H9 (cell line): ENCODE results near the gene PCDH18. TPM values are rescaled to one million over a fixed set of nuclear protein-coding genes. Genes with fewer than 3 reads are reported as not detected.

Experiments used
- DNase-seq: peaks from one replicate; pipeline ENCODE4 v3.0.0-alpha.2; 2017
- H2AFZ ChIP-seq: one replicate; pipeline ENCODE4 v1.6.1; 2013; ENCODE audit warnings: mild to moderate bottlenecking, low read length, control low read depth, moderate library complexity
- H2AK5ac ChIP-seq: 2 replicates; pipeline ENCODE4 v1.6.1; 2013; ENCODE audit warnings: low read length, control low read depth, mixed read lengths; ENCODE audit not compliant: insufficient read length
- H2BK120ac ChIP-seq: one replicate; pipeline ENCODE4 v1.6.1; 2013; ENCODE audit warnings: low read depth, mild to moderate bottlenecking, low read length, control low read depth, inconsistent platforms; ENCODE audit not compliant: poor library complexity, severe bottlenecking
- H2BK12ac ChIP-seq: 2 replicates; pipeline ENCODE4 v1.6.1; 2013; ENCODE audit warnings: low read length, control low read depth, mixed read lengths, low read depth; ENCODE audit not compliant: insufficient read length
- H2BK15ac ChIP-seq: 2 replicates; pipeline ENCODE4 v1.6.1; 2013; ENCODE audit warnings: low read depth, low read length, control low read depth
- H2BK20ac ChIP-seq: one replicate; pipeline ENCODE4 v1.6.1; 2013; ENCODE audit warnings: low read depth, mild to moderate bottlenecking, low read length, control low read depth, inconsistent platforms; ENCODE audit not compliant: poor library complexity, severe bottlenecking
- H2BK5ac ChIP-seq: 2 replicates; pipeline ENCODE4 v1.6.1; 2013; ENCODE audit warnings: low read length, control low read depth, mixed read lengths; ENCODE audit not compliant: insufficient read length
- H3K14ac ChIP-seq: 2 replicates; pipeline ENCODE4 v1.6.1; 2013; ENCODE audit warnings: low read length, control low read depth; ENCODE audit not compliant: insufficient read depth
- H3K18ac ChIP-seq: 2 replicates; pipeline ENCODE4 v1.6.1; 2013; ENCODE audit warnings: low read depth, mild to moderate bottlenecking, mixed read lengths, low read length, control low read depth; ENCODE audit not compliant: insufficient read length
- H3K23ac ChIP-seq: 2 replicates; pipeline ENCODE4 v1.6.1; 2013; ENCODE audit warnings: low read length, control low read depth, mixed read lengths, low read depth; ENCODE audit not compliant: insufficient read length
- H3K23me2 ChIP-seq: 2 replicates; pipeline ENCODE4 v1.6.1; 2013; ENCODE audit warnings: low read depth, mild to moderate bottlenecking, mixed read lengths, low read length, control low read depth; ENCODE audit not compliant: insufficient read length, poor library complexity, severe bottlenecking
- H3K27ac ChIP-seq: 2 replicates; pipeline ENCODE4 v1.5.1; 2013; ENCODE audit warnings: low read length, control low read depth, mixed read lengths, low read depth; ENCODE audit not compliant: insufficient read length
- H3K27me3 ChIP-seq: 2 replicates; pipeline ENCODE4 v1.6.1; 2013; ENCODE audit warnings: low read length, control low read depth, inconsistent platforms; ENCODE audit not compliant: insufficient read depth
- H3K4ac ChIP-seq: 2 replicates; pipeline ENCODE4 v1.6.1; 2013; ENCODE audit warnings: low read depth, mild to moderate bottlenecking, control low read depth, inconsistent platforms, low read length, moderate library complexity
- H3K4me1 ChIP-seq: 2 replicates; pipeline ENCODE4 v1.6.1; 2013; ENCODE audit warnings: low read length, control low read depth, inconsistent platforms; ENCODE audit not compliant: insufficient read depth
- H3K4me2 ChIP-seq: 2 replicates; pipeline ENCODE4 v1.6.1; 2013; ENCODE audit warnings: low read length, control low read depth, mixed read lengths; ENCODE audit not compliant: insufficient read length, insufficient read depth
- H3K56ac ChIP-seq: 2 replicates; pipeline ENCODE4 v1.6.1; 2013; ENCODE audit warnings: low read depth, mild to moderate bottlenecking, mixed read lengths, low read length, control low read depth; ENCODE audit not compliant: insufficient read length
- H3K79me1 ChIP-seq: 2 replicates; pipeline ENCODE4 v1.6.1; 2013; ENCODE audit warnings: low read depth, mild to moderate bottlenecking, moderate library complexity, low read length, control low read depth, inconsistent platforms; ENCODE audit not compliant: insufficient read depth, poor library complexity, severe bottlenecking
- H3K79me2 ChIP-seq: 2 replicates; pipeline ENCODE4 v1.6.1; 2013; ENCODE audit warnings: low read length, control low read depth, inconsistent platforms; ENCODE audit not compliant: insufficient read depth
- H3K9ac ChIP-seq: 2 replicates; pipeline ENCODE4 v1.6.1; 2013; ENCODE audit warnings: low read length, control low read depth, mixed read lengths; ENCODE audit not compliant: insufficient read length; ENCODE audit errors: extremely low read depth
- H3K9me3 ChIP-seq: one replicate; pipeline ENCODE4 v1.6.1; 2013; ENCODE audit warnings: low read depth, low read length, inconsistent platforms; ENCODE audit not compliant: control insufficient read depth
- H3T11ph ChIP-seq: one replicate; pipeline ENCODE4 v1.6.1; 2013; ENCODE audit warnings: mild to moderate bottlenecking, low read length, control low read depth, inconsistent platforms
- H4K20me1 ChIP-seq: one replicate; pipeline ENCODE4 v1.6.1; 2013; ENCODE audit not compliant: control insufficient read depth, insufficient read length, insufficient read depth
- H4K5ac ChIP-seq: 2 replicates; pipeline ENCODE4 v1.6.1; 2013; ENCODE audit warnings: low read depth, mild to moderate bottlenecking, mixed read lengths, low read length, control low read depth; ENCODE audit not compliant: insufficient read length
- H4K8ac ChIP-seq: replicated peaks from 2 replicates; pipeline ENCODE4 v1.6.1; 2013; ENCODE audit warnings: low read length, control low read depth, mixed read lengths, low read depth; ENCODE audit not compliant: insufficient read length
- H4K91ac ChIP-seq: 2 replicates; pipeline ENCODE4 v1.6.1; 2013; ENCODE audit warnings: low read depth, mild to moderate bottlenecking, moderate library complexity, mixed read lengths, low read length, control low read depth; ENCODE audit not compliant: insufficient read length
- H3K27ac Mint-ChIP-seq, 3 experiments: 2 replicates in 2 of 3; 3 replicates in 1 of 3; pipeline ENCODE4 v1.8.0; 2020 to 2021; ENCODE audit warnings: mixed read lengths in 3 of 3, mild to moderate bottlenecking in 1 of 3, moderate library complexity in 1 of 3
- H3K27me3 Mint-ChIP-seq: 2 replicates; pipeline ENCODE4 v1.8.0; 2021; ENCODE audit warnings: low read depth, mild to moderate bottlenecking, moderate library complexity, mixed read lengths
- H3K36me3 Mint-ChIP-seq, 3 experiments: 2 replicates in 2 of 3; 3 replicates in 1 of 3; pipeline ENCODE4 v1.8.0; 2020 to 2021; ENCODE audit warnings: low read depth in 3 of 3, mixed read lengths in 3 of 3; ENCODE audit not compliant: insufficient read depth in 1 of 3
- H3K4me1 Mint-ChIP-seq, 2 experiments: 2 replicates each; pipeline ENCODE4 v1.8.0; 2020; ENCODE audit warnings: mixed read lengths in 2 of 2
- H3K4me3 Mint-ChIP-seq, 2 experiments: 2 replicates in 1 of 2; 3 replicates in 1 of 2; pipeline ENCODE4 v1.8.0; 2020 to 2021; ENCODE audit warnings: mild to moderate bottlenecking in 2 of 2, mixed read lengths in 2 of 2, moderate library complexity in 1 of 2
- H3K9me3 Mint-ChIP-seq, 2 experiments: 2 replicates in 1 of 2; 3 replicates in 1 of 2; pipeline ENCODE4 v1.8.0; 2020; ENCODE audit warnings: mild to moderate bottlenecking in 2 of 2, mixed read lengths in 2 of 2, moderate library complexity in 1 of 2
- CTCF ChIP-seq: fragments of 200-600 bp; sonication (generic); conservative IDR thresholded peaks from 3 replicates; pipeline ENCODE4 v1.8.0; 2021; ENCODE audit warnings: antibody characterized with exemption, mild to moderate bottlenecking
- WGBS: extraction: QIAGEN DNeasy Blood & Tissue Kit; methylation state at CpG from one replicate; pipeline ENCODE4 v1.1.7; 2013; ENCODE audit warnings: missing lambda C conversion rate, low lambda C conversion rate, mixed read lengths; ENCODE audit not compliant: insufficient read length; ENCODE audit errors: extremely low coverage; 5-methylcytosine and 5-hydroxymethylcytosine counted together
- total RNA-seq: library from RNA; stranded (reverse); gene quantifications from 2 replicates; pipeline ENCODE4 v1.2.1, GENCODE V29; 2021

The PCDH18 gene
- total RNA-seq, 1 experiment from 2014 or later = 60.7 TPM

DNA sequence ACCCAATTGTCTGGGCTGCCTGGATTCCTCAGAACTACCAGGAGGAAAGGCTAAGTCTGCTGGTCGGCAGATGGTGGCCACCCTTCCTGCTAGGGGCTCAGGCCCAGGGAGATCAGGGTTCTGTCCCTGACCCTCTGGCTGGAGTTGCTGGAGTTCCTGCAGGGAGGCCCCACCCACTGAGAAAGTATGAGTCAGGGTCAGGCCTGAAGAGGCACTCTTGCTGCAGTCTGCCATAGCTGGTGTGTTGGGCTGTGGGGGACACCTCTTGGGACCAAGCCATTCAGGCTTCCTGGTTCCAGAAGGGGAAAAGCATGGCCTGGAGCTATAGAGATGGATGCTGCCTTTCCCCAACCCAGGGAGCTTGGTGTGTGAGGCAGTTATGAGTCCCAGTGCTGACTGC, 40.4 kb upstream of the PCDH18 start:
- no peak for DNase-seq
- no peaks in the 10 kb centered on the region for H3K9me3 ChIP-seq
- no peak overlapping the region for H3K23ac ChIP-seq
- H2BK20ac ChIP-seq = no peak overlapping the region
- H3K9ac ChIP-seq = no peak overlapping the region
- H3K79me1 ChIP-seq = no peaks in the 10 kb centered on the region
- Mint-ChIP-seq H3K4me3 (no peak overlapping the region), H3K9me3 (peaks cover 0 to 8% of the 10 kb centered on the region in 2 experiments; a peak in 2 of 5 replicates), H3K27me3 (no peaks in the 10 kb centered on the region), H3K36me3 (peaks cover 0 to 16% (median 0%) of the 10 kb centered on the region in 3 experiments; a peak in 6 of 7 replicates), H3K4me1 (peaks cover 17 to 18% of the 10 kb centered on the region in 2 experiments), H3K27ac (no peak overlapping the region)
- no peak overlapping the region for H2AFZ ChIP-seq
- no peaks in the 10 kb centered on the region for H3K27me3 ChIP-seq
- H4K20me1 ChIP-seq = no peaks in the 10 kb centered on the region
- H2AK5ac ChIP-seq = no peak overlapping the region
- no peaks in the 10 kb centered on the region for H3K4me1 ChIP-seq
- no peaks in the 10 kb centered on the region for H3K23me2 ChIP-seq
- H3K4me2 ChIP-seq = no peak overlapping the region
- no peak overlapping the region for H3K56ac ChIP-seq
- H2BK5ac ChIP-seq = no peak overlapping the region
- H3K18ac ChIP-seq = no peak overlapping the region
- H2BK120ac ChIP-seq = no peak overlapping the region
- no peak overlapping the region for H4K5ac ChIP-seq
- H3T11ph ChIP-seq = no peak overlapping the region
- H4K8ac ChIP-seq = no peak overlapping the region
- no peak overlapping the region for H3K27ac ChIP-seq
- no peak overlapping the region for H2BK12ac ChIP-seq
- H3K14ac ChIP-seq = no peak overlapping the region
- H3K79me2 ChIP-seq = no peaks in the 10 kb centered on the region
- H3K4ac ChIP-seq = no peak overlapping the region
- H4K91ac ChIP-seq = no peak overlapping the region
- no peak for TF ChIP-seq CTCF
- WGBS = no CpG with 5 or more reads among the region's 1 CpG
- H2BK15ac ChIP-seq = no peak overlapping the region
